Measurements from ENCODE around the gene CNTN5.

Gene CNTN5

GRCh38 chr11:99884750-99885149, 864.0 kb downstream of the CNTN5 start:
- TF ChIP-seq CTCF (conservative IDR thresholded peaks at IDR 0.05; ENCODE audit: low read length) = no peak
- no peak for DNase-seq (ENCODE audit: low read depth)
- H3K4me3 ChIP-seq (ENCODE audit: low read length) = no peak overlapping the region

GRCh38 chr11:99887481-99887880, 866.7 kb downstream of the CNTN5 start:
- H3K4me3 ChIP-seq (ENCODE audit: low read length) = no peak overlapping the region
- no peak for TF ChIP-seq CTCF (conservative IDR thresholded peaks at IDR 0.05; ENCODE audit: low read length)
- DNase-seq (ENCODE audit: low read depth) = no peak

- DNase-seq (ENCODE audit: low read depth) = no peak
- TF ChIP-seq CTCF (conservative IDR thresholded peaks at IDR 0.05; ENCODE audit: low read length) = no peak
- H3K4me3 ChIP-seq (ENCODE audit: low read length) = no peak overlapping the region
Observed at GRCh38 chr11:99893811-99894210, 873.1 kb downstream of the CNTN5 start.

- TF ChIP-seq CTCF (conservative IDR thresholded peaks at IDR 0.05; ENCODE audit: low read length) = no peak
- H3K4me3 ChIP-seq (ENCODE audit: low read length) = no peak overlapping the region
- DNase-seq (ENCODE audit: low read depth) = no peak
Observed at GRCh38 chr11:99901175-99901574, 880.4 kb downstream of the CNTN5 start.

GRCh38 chr11:99911116-99911515, 890.4 kb downstream of the CNTN5 start:
- DNase-seq (ENCODE audit: low read depth) = no peak
- no peak for TF ChIP-seq CTCF (conservative IDR thresholded peaks at IDR 0.05; ENCODE audit: low read length)
- H3K4me3 ChIP-seq (ENCODE audit: low read length) = no peak overlapping the region

- TF ChIP-seq CTCF (conservative IDR thresholded peaks at IDR 0.05; ENCODE audit: low read length) = no peak
- DNase-seq (ENCODE audit: low read depth) = no peak
- no peak overlapping the region for H3K4me3 ChIP-seq (ENCODE audit: low read length)
Observed at GRCh38 chr11:99916078-99916477, 895.3 kb downstream of the CNTN5 start.

GRCh38 chr11:99918761-99919160, 898.0 kb downstream of the CNTN5 start:
- DNase-seq (ENCODE audit: low read depth) = no peak
- no peak overlapping the region for H3K4me3 ChIP-seq (ENCODE audit: low read length)
- TF ChIP-seq CTCF (conservative IDR thresholded peaks at IDR 0.05; ENCODE audit: low read length) = no peak

Data from AG10803 (cell line).